Vagina (tissue), 2 donors: Measurements from ENCODE around the gene PGLYRP4.

Experiments used
- POLR2A ChIP-seq, 2 donors: fragments of 450-650 bp; IDR thresholded peaks; one replicate each; pipeline ENCODE4 v1.6.1; 2017; ENCODE audit warnings: antibody characterized with exemption in 2 of 2, mild to moderate bottlenecking in 2 of 2, moderate library complexity in 2 of 2
- TF ChIP-seq, protein P1 (sequence below), 3 experiments: fragments of 450-650 bp in 2 of 3; fragments of 200-600 bp in 1 of 3; sonication (generic) in 1 of 3; IDR thresholded peaks; one replicate each; pipeline ENCODE4 v1.5.1; 2017 to 2019; ENCODE audit warnings: antibody characterized with exemption in 3 of 3, mild to moderate bottlenecking in 2 of 3, moderate library complexity in 2 of 3

DNA sequence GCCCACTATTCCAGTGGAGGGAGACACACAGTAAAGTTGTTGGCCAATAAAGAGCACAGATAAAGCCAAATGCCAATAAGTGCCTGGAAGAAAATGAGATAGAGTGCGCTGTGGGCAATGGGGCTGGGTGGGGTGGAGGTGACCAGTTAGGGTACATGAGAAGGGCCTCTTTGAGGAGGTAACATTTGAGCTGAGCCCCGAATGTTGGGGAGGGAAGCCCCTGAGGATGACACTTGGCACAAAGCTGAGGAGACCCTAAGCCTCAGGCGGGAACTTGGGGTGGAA, 10.0 kb upstream of the PGLYRP4 start:
- TF ChIP-seq, protein P1, sequence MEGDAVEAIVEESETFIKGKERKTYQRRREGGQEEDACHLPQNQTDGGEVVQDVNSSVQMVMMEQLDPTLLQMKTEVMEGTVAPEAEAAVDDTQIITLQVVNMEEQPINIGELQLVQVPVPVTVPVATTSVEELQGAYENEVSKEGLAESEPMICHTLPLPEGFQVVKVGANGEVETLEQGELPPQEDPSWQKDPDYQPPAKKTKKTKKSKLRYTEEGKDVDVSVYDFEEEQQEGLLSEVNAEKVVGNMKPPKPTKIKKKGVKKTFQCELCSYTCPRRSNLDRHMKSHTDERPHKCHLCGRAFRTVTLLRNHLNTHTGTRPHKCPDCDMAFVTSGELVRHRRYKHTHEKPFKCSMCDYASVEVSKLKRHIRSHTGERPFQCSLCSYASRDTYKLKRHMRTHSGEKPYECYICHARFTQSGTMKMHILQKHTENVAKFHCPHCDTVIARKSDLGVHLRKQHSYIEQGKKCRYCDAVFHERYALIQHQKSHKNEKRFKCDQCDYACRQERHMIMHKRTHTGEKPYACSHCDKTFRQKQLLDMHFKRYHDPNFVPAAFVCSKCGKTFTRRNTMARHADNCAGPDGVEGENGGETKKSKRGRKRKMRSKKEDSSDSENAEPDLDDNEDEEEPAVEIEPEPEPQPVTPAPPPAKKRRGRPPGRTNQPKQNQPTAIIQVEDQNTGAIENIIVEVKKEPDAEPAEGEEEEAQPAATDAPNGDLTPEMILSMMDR (IDR thresholded peaks at IDR 0.05): no peak
- TF ChIP-seq POLR2A (IDR thresholded peaks at IDR 0.05): no peak
